Epithelial cell of proximal tubule (primary cell): ENCODE results near the gene STAM. TPM values are rescaled to one million over a fixed set of nuclear protein-coding genes. Genes with fewer than 3 reads are reported as not detected.

Source experiments
- DNase-seq: peaks from one replicate; pipeline ENCODE4 v3.0.0-alpha.2; 2011; ENCODE audit warnings: low read depth
- H3K4me3 ChIP-seq: 2 replicates; pipeline ENCODE4 v1.5.1; 2011; ENCODE audit warnings: low read depth, mild to moderate bottlenecking, low read length
- CTCF ChIP-seq: conservative IDR thresholded peaks from 2 replicates; pipeline ENCODE4 v1.5.1; 2012; ENCODE audit warnings: low read depth, mild to moderate bottlenecking, low read length
- total RNA-seq: library from RNA; depleted of rRNA; stranded (reverse); fragments of >200 nt; gene quantifications from 2 replicates; pipeline ENCODE4 v1.2.3, GENCODE V29; 2015

STAM gene
- total RNA-seq, result 21.6 and 22.0 TPM in 2 replicates

- peak; percentile 82 for DNase-seq
- H3K4me3 ChIP-seq, result peak within 1 kb of the TSS; percentile 79
- TF ChIP-seq CTCF, result no peak
Measured at GRCh38 chr10:17643755-17644484, at the start of gene STAM. TSS of gene STAM (plus strand) at chr10:17644151. CDS start at chr10:17644340, 189 bp downstream.

GRCh38 chr10:17597386-17597785 is 46.6 kb upstream of the STAM start:
- DNase-seq, result no peak
- H3K4me3 ChIP-seq, result no peak overlapping the region
- no peak for TF ChIP-seq CTCF

GRCh38 chr10:17599089-17599488 is 44.9 kb upstream of the STAM start:
- TF ChIP-seq CTCF, result peak; percentile 60
- no peak for DNase-seq
- H3K4me3 ChIP-seq, result no peak overlapping the region

- no peak overlapping the region for H3K4me3 ChIP-seq
- DNase-seq, result no peak
- no peak for TF ChIP-seq CTCF
Measured at GRCh38 chr10:17605936-17606335, 38.0 kb upstream of the STAM start.

GRCh38 chr10:17606547-17607040 is 37.4 kb upstream of the STAM start:
- DNase-seq, result no peak
- H3K4me3 ChIP-seq, result no peak overlapping the region
- no peak for TF ChIP-seq CTCF

- no peak overlapping the region for H3K4me3 ChIP-seq
- no peak for DNase-seq
- TF ChIP-seq CTCF, result no peak
Measured at GRCh38 chr10:17607060-17607459, 36.9 kb upstream of the STAM start.
